ENCODE results near the gene OR10Z1.

The OR10Z1 gene
- total RNA-seq, result 0 reads per million in 4 experiments

DNA sequence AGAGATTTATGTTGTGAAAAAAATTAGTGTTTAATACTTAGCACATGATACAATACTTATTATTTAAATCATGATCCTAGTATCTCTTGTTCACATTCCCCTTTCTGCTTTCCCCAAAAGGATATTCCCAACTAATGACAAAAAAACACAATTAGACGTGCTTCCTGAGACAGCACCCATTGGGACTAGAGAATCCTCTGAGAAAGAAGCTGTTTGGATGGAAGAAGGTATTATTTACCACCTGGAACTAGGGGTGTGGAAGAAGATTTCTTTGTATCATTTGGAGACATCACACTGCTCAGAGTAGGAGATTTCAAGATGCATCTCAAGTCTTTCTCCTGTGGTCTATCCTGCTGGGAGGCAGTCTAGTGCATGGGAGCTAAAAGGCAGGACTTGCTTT lies at the start of gene OR10Z1:
Gene OR10Z1, plus strand, starts transcription at position 301 of the 400 bp plus-strand sequence. CDS start 1,171 bp downstream, outside the sequence.
- DNase-seq, result no peak

GRCh38 chr1:158559696-158560095 lies 45.4 kb upstream of the OR10Z1 start:
- no peak for DNase-seq

- no peak for DNase-seq
Measured at GRCh38 chr1:158563853-158564252, 41.2 kb upstream of the OR10Z1 start.

DNA sequence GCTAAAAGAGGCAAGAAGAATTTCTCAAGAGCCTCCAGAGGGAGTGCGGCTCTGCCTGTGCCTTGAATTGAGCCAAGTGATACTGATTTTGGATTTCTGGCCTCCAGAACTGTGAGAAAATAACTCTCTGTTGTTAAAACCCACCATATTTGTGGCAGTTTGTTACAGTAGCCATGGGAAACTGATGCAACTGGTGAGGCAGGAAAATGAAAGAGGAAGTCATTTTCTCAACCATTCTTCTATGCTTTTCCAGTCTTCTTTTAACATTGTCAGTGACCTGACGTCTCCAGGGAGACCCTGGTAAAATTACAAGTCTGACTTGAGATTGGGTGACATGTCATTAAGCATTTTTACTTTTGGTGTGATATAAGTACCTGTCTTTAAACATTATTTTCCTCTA lies 40.5 kb upstream of the OR10Z1 start:
- DNase-seq, result no peak

DNA sequence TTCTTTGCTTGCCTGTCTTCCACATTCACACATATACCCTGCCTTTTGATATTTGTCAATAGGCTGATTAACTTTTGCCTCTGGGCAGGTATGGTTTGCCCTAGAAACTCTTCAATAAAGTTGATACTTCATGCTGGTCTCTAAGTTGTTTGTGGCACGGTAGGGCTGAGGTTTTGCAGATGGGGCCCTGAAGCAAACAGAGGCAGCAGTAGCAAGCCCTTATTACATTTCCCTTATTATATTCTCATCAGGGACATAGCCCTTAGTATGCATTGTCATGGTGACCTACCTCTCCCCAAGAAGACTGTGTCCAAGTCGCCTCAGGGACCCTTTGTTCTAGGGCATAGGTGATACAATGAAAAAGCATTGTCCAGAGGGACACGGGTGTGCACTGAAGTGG lies 34.6 kb upstream of the OR10Z1 start, which contains the start of gene OR6P1:
Gene OR6P1, minus strand, starts transcription at position 101 of the 400 bp plus-strand sequence. CDS start 6,976 bp downstream, outside the sequence.
- no peak for DNase-seq

DNA sequence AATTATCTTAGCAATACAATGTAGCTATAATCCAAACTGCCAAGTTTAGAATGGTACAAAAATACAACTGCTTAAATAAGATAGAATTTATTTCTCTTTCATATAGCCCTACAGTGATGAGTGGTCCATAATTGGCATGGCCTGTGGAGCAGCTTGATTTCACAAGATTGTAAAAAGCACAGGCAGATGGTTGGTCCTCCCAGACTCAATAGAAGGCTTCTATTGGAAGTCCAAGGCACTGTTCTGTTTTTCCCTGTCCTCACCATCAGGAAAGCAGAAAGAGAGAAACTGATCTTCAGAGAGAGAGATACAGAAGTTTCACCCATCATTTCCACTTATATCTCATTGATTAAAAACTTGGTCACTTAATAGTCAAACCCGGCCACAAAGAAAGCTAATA lies 32.8 kb upstream of the OR10Z1 start:
- no peak for DNase-seq

- DNase-seq, result no peak
Measured at GRCh38 chr1:158577561-158577960, 27.5 kb upstream of the OR10Z1 start.

DNA sequence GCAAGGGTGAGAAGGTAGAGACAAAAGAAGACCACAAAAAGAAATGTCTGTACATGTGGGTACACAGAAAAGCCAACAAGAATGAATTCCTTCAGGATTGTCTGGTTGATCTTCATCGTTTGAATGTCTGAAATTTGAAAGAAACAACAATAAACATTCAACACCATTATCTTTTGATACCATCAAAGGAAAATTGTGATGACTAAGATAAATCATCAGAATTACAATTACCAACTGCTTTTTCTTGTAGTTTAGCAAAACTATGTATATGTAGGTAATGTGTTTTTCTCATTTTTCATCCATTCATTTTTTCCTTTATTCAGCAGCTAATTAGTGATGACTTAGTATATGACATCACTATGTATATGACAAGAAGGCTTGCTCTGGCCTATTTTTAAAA lies 25.3 kb upstream of the OR10Z1 start, which contains the start of gene OR10X1:
Gene OR10X1, minus strand, starts transcription at position 167 of the 400 bp plus-strand sequence. Its CDS starts 0 bp downstream, at position 167.
- DNase-seq, result no peak

DNA sequence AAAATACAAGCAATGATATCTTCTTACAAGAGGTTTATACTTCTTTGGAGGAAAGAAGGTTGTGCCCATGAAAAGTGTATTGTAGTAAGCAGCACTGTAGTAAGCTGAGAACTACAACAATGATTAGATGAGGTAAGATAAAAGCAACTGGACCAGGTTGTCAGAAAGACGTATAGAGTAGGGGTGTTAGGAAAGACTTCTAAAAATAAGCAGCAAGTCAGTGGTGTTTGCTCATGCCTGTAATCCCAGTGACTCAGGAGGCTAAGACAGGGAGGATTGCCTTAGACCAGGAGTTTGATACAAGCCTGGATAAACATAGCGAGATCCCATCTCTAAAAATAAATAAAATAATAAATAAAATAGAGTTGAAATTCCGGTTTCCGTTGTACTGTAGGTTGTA lies 21.1 kb upstream of the OR10Z1 start:
- DNase-seq, result no peak

DNA sequence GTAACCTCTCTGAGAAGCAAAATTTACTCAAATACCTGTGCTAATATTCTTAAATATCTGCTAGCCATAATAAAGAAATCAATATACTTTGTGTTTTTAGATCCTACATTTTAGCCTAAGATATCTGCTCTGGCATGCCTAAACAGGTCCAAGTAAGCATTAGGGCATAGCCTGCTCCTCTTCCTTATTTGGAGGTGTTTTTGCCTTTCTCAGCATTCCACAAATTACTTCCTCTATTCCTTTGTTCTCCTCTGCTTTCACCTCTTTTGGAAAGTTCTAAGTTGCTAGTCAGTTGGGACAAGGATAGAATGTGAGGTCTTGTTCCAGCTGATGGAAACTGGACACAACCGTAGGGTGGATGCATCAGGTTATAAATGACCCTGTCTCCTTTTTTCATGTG lies 18.1 kb upstream of the OR10Z1 start:
- no peak for DNase-seq

DNA sequence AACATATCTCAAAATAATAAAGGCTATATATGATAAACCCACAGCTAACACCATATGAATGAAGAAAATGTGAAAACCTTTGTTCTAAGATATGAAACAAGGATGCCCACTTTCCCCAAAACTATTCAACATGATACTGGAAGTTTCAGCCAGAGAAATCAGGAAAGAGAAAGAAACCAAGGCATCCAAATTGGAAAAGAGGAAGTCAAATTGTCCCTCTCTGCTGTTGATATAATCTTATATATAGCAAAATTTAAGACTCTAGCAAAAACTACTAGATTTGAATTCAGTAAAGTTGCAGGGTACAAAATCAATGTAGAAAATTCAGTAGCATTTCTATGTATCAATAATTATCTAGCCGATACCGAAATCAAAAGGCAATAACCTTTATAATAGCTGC lies 4.3 kb upstream of the OR10Z1 start:
- no peak for DNase-seq

DNA sequence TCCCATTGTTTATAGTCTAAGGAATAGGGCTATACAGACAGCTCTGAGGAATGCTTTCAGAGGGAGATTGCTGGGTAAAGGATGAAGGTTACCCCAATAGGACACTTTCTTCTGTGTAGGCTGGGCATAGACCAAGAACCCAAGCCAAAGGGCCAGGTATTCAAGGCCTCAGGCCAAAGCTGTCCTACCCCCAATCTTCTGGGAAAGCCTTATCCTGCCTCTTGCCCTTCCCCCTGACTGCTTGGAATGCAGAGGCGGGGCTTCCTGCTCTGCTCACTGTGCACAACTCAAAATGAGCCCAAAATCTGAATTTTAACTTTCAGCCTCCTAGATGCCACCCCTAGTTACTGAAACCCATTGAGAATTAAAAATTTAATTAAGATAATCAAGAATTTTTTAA lies 2.2 kb downstream of the OR10Z1 start:
- no peak for DNase-seq

DNA sequence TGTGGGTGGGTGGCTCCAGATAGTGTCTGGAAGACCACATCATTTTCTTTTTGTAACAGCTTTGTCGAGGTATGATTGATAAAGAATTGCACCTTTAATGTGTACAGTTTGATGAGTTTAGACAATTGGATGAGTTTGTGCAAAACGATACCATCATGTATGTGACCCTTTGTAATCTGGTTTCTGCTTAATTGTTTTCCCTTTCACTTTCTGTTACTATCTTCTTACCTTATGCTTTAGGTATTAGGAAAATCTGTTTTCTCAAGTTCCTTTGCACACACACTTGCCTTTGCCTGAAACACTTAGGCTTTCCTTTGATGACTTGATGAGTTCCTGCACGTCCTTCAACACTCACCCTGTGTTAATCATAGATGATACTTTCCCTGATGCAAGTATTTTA lies 6.8 kb downstream of the OR10Z1 start:
- DNase-seq, result no peak

GRCh38 chr1:158613764-158614163 lies 8.7 kb downstream of the OR10Z1 start:
- no peak for DNase-seq

GRCh38 chr1:158638146-158638545 lies 33.1 kb downstream of the OR10Z1 start:
- no peak for DNase-seq

GRCh38 chr1:158638904-158639303 lies 33.8 kb downstream of the OR10Z1 start:
- no peak for DNase-seq

- DNase-seq, result no peak
Measured at GRCh38 chr1:158644449-158644848, 39.4 kb downstream of the OR10Z1 start.

DNA sequence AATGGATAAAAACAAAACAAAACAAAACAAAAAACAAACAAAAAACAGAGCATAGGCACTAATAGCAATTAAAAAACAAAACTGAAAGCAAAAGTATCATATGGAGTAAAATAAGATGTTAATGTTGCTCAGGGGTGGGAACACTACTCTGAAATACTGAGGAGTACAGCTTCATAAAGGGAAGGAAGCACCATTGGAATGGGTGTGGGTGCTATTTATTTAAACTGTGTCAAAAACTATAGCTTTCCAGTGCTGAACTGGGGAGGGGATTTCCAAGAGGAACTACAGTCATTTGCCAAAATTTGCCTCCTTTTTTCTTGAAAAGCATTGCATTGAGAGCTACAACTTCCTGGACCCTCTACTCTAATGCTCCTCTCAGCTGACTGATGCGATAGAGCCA lies 41.4 kb downstream of the OR10Z1 start:
- no peak for DNase-seq

DNA sequence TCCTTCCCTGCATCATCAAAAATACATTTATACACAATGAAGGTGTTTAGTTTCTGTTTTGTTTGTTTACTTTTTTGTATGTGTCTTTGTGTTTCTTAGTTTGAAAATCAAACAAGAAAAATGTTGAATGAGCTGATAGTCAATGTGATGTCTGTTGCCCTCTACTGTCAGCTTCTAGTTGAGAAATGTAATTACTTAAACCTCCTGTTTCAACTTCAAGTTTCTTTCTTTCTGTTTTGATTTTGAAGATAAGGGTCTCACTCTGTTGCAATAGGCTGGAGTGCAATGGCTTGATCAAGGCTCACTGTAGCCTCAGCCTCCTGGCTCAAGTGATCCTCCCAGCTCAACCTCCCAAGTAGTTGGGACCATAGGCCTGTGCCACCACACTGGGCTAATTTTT lies 44.0 kb downstream of the OR10Z1 start:
- DNase-seq, result no peak

DNA sequence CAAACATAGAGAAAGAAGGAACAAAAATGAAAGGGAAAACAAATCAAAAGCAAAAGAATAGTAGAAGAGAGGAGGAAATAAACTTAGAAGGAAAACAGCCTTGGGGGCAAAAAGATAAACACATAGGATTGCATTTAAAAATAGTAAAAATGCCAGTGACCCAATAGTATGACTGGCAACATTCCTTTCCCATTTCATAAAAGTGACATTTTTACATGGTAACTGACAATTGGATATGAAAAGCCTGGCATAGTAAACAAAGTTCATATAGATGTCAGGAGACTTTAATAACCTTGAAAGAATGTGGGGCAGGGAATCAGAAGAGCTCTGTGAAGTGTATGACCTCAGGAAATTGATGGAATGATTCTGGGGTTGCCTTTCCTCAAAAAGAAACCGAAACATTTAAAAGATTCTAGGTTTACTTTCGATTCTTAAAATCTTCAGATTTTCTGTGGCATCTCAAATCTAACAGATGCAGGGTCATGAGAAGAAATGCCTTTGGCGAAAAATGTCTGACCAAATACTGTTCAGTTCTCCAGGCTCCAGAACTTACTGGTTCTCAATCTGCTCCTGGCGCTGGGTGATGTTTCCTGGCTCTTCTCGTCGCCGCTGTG lies 47.8 kb downstream of the OR10Z1 start:
- no peak for DNase-seq

DNA sequence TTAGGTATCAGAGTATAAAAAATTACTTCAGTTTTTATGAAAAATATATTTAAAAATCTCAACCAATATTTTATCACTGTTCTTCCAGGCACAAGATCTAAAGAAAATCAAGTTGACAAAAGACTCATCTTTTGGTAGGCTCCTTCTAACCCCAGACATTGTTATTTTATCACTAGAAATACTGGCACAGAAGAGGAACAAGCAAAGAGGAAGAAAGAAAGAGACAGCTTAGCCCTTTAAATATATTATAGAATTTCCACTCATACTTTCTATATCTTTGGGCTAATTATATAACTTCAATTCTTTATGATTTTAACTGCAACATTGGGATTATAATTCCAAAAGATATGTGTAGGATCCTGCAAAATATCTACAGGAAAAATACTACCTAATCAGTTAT lies 49.0 kb downstream of the OR10Z1 start:
- no peak for DNase-seq

GRCh38 chr1:158654571-158654970 lies 49.5 kb downstream of the OR10Z1 start:
- DNase-seq, result no peak

Data from effector CD8-positive, alpha-beta T cell (primary cell).